PFSK-1 (cell line): ENCODE results near the gene ZNF609.

ENCODE experiments used
- FOXP2 ChIP-seq: optimal IDR thresholded peaks from 2 replicates; pipeline ENCODE3; 2011; ENCODE audit warnings: borderline replicate concordance, control low read depth, inconsistent platforms; ENCODE audit not compliant: insufficient read depth; ENCODE audit errors: extremely low read length, extremely low read depth
- POLR2AphosphoS5 ChIP-seq: IDR thresholded peaks from 2 replicates; pipeline ENCODE4 v1.6.1; 2012; ENCODE audit warnings: low read depth, mild to moderate bottlenecking, control low read depth, low read length, moderate library complexity
- SIN3A ChIP-seq: IDR thresholded peaks from 2 replicates; pipeline ENCODE4 v1.6.1; 2012; ENCODE audit warnings: mild to moderate bottlenecking, low read length, moderate library complexity, borderline replicate concordance; ENCODE audit not compliant: insufficient read depth
- TAF1 ChIP-seq: IDR thresholded peaks from 2 replicates; pipeline ENCODE4 v1.6.1; 2012; ENCODE audit warnings: low read length, control low read depth, borderline replicate concordance; ENCODE audit not compliant: insufficient read depth
- TF ChIP-seq, protein P1 (sequence below), 2 experiments: IDR thresholded peaks; 2 replicates each; pipeline versions ENCODE4 v1.6.1 to v1.8.0; 2011 to 2012; ENCODE audit warnings: low read depth in 2 of 2, low read length in 2 of 2, control low read depth in 1 of 2, inconsistent platforms in 1 of 2, mild to moderate bottlenecking in 1 of 2, moderate library complexity in 1 of 2; ENCODE audit not compliant: insufficient read depth in 1 of 2

Gene ZNF609

DNA sequence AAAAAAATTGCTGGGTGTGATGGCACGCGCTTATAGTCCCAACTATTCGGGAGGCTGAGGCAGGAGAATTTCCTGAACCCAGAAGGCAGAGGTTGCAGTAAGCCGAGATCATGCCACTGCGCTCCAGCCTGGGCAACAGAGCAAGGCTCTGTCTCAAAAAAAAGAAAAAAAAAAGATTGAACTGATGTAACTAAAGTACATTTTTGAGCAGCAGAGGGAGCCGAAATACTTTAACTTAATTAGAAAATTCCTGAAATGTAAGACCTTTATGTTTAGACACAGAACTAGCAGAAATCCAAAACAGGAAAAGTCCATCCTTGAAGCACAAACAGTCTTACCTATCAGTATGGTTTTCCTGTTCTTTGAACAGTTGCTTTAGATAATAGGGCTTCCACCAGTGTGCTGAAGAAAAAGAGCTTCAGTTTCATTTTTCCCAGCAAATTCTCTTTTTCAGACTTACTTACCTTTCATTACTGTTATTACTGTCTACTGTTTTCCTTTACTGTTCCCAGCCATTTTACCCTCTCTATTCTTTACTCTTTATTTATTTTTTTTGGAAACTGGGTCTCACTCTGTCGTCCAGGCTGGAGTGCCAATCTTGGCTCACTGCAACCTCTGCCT is 33.4 kb upstream of the ZNF609 start:
- TF ChIP-seq, protein P1, sequence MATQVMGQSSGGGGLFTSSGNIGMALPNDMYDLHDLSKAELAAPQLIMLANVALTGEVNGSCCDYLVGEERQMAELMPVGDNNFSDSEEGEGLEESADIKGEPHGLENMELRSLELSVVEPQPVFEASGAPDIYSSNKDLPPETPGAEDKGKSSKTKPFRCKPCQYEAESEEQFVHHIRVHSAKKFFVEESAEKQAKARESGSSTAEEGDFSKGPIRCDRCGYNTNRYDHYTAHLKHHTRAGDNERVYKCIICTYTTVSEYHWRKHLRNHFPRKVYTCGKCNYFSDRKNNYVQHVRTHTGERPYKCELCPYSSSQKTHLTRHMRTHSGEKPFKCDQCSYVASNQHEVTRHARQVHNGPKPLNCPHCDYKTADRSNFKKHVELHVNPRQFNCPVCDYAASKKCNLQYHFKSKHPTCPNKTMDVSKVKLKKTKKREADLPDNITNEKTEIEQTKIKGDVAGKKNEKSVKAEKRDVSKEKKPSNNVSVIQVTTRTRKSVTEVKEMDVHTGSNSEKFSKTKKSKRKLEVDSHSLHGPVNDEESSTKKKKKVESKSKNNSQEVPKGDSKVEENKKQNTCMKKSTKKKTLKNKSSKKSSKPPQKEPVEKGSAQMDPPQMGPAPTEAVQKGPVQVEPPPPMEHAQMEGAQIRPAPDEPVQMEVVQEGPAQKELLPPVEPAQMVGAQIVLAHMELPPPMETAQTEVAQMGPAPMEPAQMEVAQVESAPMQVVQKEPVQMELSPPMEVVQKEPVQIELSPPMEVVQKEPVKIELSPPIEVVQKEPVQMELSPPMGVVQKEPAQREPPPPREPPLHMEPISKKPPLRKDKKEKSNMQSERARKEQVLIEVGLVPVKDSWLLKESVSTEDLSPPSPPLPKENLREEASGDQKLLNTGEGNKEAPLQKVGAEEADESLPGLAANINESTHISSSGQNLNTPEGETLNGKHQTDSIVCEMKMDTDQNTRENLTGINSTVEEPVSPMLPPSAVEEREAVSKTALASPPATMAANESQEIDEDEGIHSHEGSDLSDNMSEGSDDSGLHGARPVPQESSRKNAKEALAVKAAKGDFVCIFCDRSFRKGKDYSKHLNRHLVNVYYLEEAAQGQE (IDR thresholded peaks at IDR 0.05; ENCODE audit: insufficient read depth in 1 of 2, low read depth in 2 of 2, low read length in 2 of 2), result no peak
- no peak for TF ChIP-seq TAF1
- TF ChIP-seq SIN3A, result no peak
- TF ChIP-seq POLR2AphosphoS5, result no peak
- TF ChIP-seq FOXP2, result no peak

DNA sequence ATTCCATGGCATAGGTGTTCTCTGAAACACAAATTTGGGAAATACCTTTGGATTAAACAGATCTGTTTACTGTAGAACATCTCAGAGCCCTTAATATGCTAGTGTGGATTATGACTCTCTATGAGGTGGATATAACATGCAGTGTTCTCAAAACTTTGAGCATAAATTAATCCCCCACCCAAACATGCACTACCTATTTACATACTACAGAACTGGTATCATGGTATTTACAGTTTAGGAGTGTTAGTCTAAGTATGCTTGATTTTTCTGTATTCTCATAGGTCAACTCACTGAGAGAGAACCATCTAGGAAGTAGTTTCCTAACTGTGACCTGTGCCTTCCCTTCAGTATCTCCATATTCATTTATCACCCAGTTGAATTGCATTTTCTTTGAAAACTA is 30.9 kb upstream of the ZNF609 start:
- TF ChIP-seq, protein P1 (IDR thresholded peaks at IDR 0.05; ENCODE audit: insufficient read depth in 1 of 2, low read depth in 2 of 2, low read length in 2 of 2), result no peak
- TF ChIP-seq SIN3A (no peak), TAF1 (no peak), FOXP2 (no peak), POLR2AphosphoS5 (no peak)

DNA sequence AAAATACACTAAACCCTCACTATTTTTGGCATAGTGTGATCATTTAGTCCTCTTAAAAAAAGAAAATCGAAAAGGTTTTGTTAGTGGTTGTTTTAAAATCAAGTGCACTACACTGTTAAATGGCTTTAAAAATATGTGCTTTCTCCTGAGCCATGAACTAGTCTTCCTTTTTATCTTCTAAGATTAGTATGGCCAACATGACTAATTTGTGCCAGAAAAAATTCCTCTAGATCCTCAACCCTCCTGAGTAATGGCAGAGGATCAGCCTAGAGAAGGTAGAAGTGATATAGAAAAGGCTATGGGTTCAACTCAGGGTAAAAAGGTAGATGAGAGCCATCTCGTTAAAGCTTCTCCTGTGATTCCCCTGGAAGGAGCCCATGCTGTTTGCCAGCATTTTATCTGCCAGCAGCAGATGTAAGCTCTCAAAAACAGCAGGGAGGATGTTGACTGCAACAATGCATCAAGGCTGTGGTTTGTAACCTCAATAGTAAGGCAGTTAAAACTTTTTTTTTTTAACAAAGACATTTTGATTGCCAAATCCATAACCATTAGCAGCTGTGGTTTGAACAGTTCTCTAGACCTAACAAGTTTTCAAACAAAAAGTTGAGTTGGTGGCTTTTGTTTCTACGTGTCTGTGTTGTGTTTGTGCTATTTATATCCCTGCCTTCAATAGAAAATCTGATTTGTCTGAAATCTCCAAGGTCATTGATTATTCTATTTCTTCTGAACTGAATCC is 30.2 kb upstream of the ZNF609 start:
- TF ChIP-seq POLR2AphosphoS5 (no peak), TAF1 (no peak), SIN3A (no peak), FOXP2 (no peak)
- TF ChIP-seq, protein P1 (IDR thresholded peaks at IDR 0.05; ENCODE audit: insufficient read depth in 1 of 2, low read depth in 2 of 2, low read length in 2 of 2), result no peak

DNA sequence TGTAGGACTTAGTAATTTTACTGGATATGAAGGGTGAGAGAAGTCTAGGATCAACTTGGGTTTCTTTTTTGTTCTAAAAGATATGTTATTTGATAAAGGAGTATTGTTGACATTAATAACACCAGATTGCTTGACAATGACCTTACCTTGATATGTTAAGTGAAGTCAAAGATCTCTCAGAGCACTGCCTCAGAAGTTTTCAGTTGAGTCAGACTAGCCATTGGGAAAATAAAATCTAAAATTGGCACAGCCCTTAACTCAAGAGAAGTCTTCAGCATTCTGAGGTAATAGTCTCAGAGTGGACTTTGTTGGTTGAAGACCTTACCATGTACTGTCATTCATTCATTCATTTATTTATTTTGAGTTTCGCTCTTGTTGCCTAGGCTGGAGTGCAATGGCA is 22.4 kb upstream of the ZNF609 start:
- TF ChIP-seq FOXP2, result no peak
- TF ChIP-seq TAF1, result no peak
- TF ChIP-seq SIN3A, result no peak
- TF ChIP-seq POLR2AphosphoS5, result no peak
- TF ChIP-seq, protein P1 (IDR thresholded peaks at IDR 0.05; ENCODE audit: insufficient read depth in 1 of 2, low read depth in 2 of 2, low read length in 2 of 2), result no peak
